H9 (cell line): ENCODE measurements around the gene FJX1. TPM values are rescaled to one million over a fixed set of nuclear protein-coding genes. Genes with fewer than 3 reads are reported as not detected.

ENCODE experiments used
- DNase-seq: peaks from one replicate; pipeline ENCODE4 v3.0.0-alpha.2; 2017
- H2AFZ ChIP-seq: one replicate; pipeline ENCODE4 v1.6.1; 2013; ENCODE audit warnings: mild to moderate bottlenecking, low read length, control low read depth, moderate library complexity
- H2AK5ac ChIP-seq: 2 replicates; pipeline ENCODE4 v1.6.1; 2013; ENCODE audit warnings: low read length, control low read depth, mixed read lengths; ENCODE audit not compliant: insufficient read length
- H2BK120ac ChIP-seq: one replicate; pipeline ENCODE4 v1.6.1; 2013; ENCODE audit warnings: low read depth, mild to moderate bottlenecking, low read length, control low read depth, inconsistent platforms; ENCODE audit not compliant: poor library complexity, severe bottlenecking
- H2BK12ac ChIP-seq: 2 replicates; pipeline ENCODE4 v1.6.1; 2013; ENCODE audit warnings: low read length, control low read depth, mixed read lengths, low read depth; ENCODE audit not compliant: insufficient read length
- H2BK15ac ChIP-seq: 2 replicates; pipeline ENCODE4 v1.6.1; 2013; ENCODE audit warnings: low read depth, low read length, control low read depth
- H2BK20ac ChIP-seq: one replicate; pipeline ENCODE4 v1.6.1; 2013; ENCODE audit warnings: low read depth, mild to moderate bottlenecking, low read length, control low read depth, inconsistent platforms; ENCODE audit not compliant: poor library complexity, severe bottlenecking
- H2BK5ac ChIP-seq: 2 replicates; pipeline ENCODE4 v1.6.1; 2013; ENCODE audit warnings: low read length, control low read depth, mixed read lengths; ENCODE audit not compliant: insufficient read length
- H3K14ac ChIP-seq: 2 replicates; pipeline ENCODE4 v1.6.1; 2013; ENCODE audit warnings: low read length, control low read depth; ENCODE audit not compliant: insufficient read depth
- H3K18ac ChIP-seq: 2 replicates; pipeline ENCODE4 v1.6.1; 2013; ENCODE audit warnings: low read depth, mild to moderate bottlenecking, mixed read lengths, low read length, control low read depth; ENCODE audit not compliant: insufficient read length
- H3K23ac ChIP-seq: 2 replicates; pipeline ENCODE4 v1.6.1; 2013; ENCODE audit warnings: low read length, control low read depth, mixed read lengths, low read depth; ENCODE audit not compliant: insufficient read length
- H3K23me2 ChIP-seq: 2 replicates; pipeline ENCODE4 v1.6.1; 2013; ENCODE audit warnings: low read depth, mild to moderate bottlenecking, mixed read lengths, low read length, control low read depth; ENCODE audit not compliant: insufficient read length, poor library complexity, severe bottlenecking
- H3K27ac ChIP-seq: 2 replicates; pipeline ENCODE4 v1.5.1; 2013; ENCODE audit warnings: low read length, control low read depth, mixed read lengths, low read depth; ENCODE audit not compliant: insufficient read length
- H3K27me3 ChIP-seq: 2 replicates; pipeline ENCODE4 v1.6.1; 2013; ENCODE audit warnings: low read length, control low read depth, inconsistent platforms; ENCODE audit not compliant: insufficient read depth
- H3K4ac ChIP-seq: 2 replicates; pipeline ENCODE4 v1.6.1; 2013; ENCODE audit warnings: low read depth, mild to moderate bottlenecking, control low read depth, inconsistent platforms, low read length, moderate library complexity
- H3K4me1 ChIP-seq: 2 replicates; pipeline ENCODE4 v1.6.1; 2013; ENCODE audit warnings: low read length, control low read depth, inconsistent platforms; ENCODE audit not compliant: insufficient read depth
- H3K4me2 ChIP-seq: 2 replicates; pipeline ENCODE4 v1.6.1; 2013; ENCODE audit warnings: low read length, control low read depth, mixed read lengths; ENCODE audit not compliant: insufficient read length, insufficient read depth
- H3K56ac ChIP-seq: 2 replicates; pipeline ENCODE4 v1.6.1; 2013; ENCODE audit warnings: low read depth, mild to moderate bottlenecking, mixed read lengths, low read length, control low read depth; ENCODE audit not compliant: insufficient read length
- H3K79me1 ChIP-seq: 2 replicates; pipeline ENCODE4 v1.6.1; 2013; ENCODE audit warnings: low read depth, mild to moderate bottlenecking, moderate library complexity, low read length, control low read depth, inconsistent platforms; ENCODE audit not compliant: insufficient read depth, poor library complexity, severe bottlenecking
- H3K79me2 ChIP-seq: 2 replicates; pipeline ENCODE4 v1.6.1; 2013; ENCODE audit warnings: low read length, control low read depth, inconsistent platforms; ENCODE audit not compliant: insufficient read depth
- H3K9ac ChIP-seq: 2 replicates; pipeline ENCODE4 v1.6.1; 2013; ENCODE audit warnings: low read length, control low read depth, mixed read lengths; ENCODE audit not compliant: insufficient read length; ENCODE audit errors: extremely low read depth
- H3K9me3 ChIP-seq: one replicate; pipeline ENCODE4 v1.6.1; 2013; ENCODE audit warnings: low read depth, low read length, inconsistent platforms; ENCODE audit not compliant: control insufficient read depth
- H3T11ph ChIP-seq: one replicate; pipeline ENCODE4 v1.6.1; 2013; ENCODE audit warnings: mild to moderate bottlenecking, low read length, control low read depth, inconsistent platforms
- H4K20me1 ChIP-seq: one replicate; pipeline ENCODE4 v1.6.1; 2013; ENCODE audit not compliant: control insufficient read depth, insufficient read length, insufficient read depth
- H4K5ac ChIP-seq: 2 replicates; pipeline ENCODE4 v1.6.1; 2013; ENCODE audit warnings: low read depth, mild to moderate bottlenecking, mixed read lengths, low read length, control low read depth; ENCODE audit not compliant: insufficient read length
- H4K8ac ChIP-seq: replicated peaks from 2 replicates; pipeline ENCODE4 v1.6.1; 2013; ENCODE audit warnings: low read length, control low read depth, mixed read lengths, low read depth; ENCODE audit not compliant: insufficient read length
- H4K91ac ChIP-seq: 2 replicates; pipeline ENCODE4 v1.6.1; 2013; ENCODE audit warnings: low read depth, mild to moderate bottlenecking, moderate library complexity, mixed read lengths, low read length, control low read depth; ENCODE audit not compliant: insufficient read length
- H3K27ac Mint-ChIP-seq, 3 experiments: 2 replicates in 2 of 3; 3 replicates in 1 of 3; pipeline ENCODE4 v1.8.0; 2020 to 2021; ENCODE audit warnings: mixed read lengths in 3 of 3, mild to moderate bottlenecking in 1 of 3, moderate library complexity in 1 of 3
- H3K27me3 Mint-ChIP-seq: 2 replicates; pipeline ENCODE4 v1.8.0; 2021; ENCODE audit warnings: low read depth, mild to moderate bottlenecking, moderate library complexity, mixed read lengths
- H3K36me3 Mint-ChIP-seq, 3 experiments: 2 replicates in 2 of 3; 3 replicates in 1 of 3; pipeline ENCODE4 v1.8.0; 2020 to 2021; ENCODE audit warnings: low read depth in 3 of 3, mixed read lengths in 3 of 3; ENCODE audit not compliant: insufficient read depth in 1 of 3
- H3K4me1 Mint-ChIP-seq, 2 experiments: 2 replicates each; pipeline ENCODE4 v1.8.0; 2020; ENCODE audit warnings: mixed read lengths in 2 of 2
- H3K4me3 Mint-ChIP-seq, 2 experiments: 2 replicates in 1 of 2; 3 replicates in 1 of 2; pipeline ENCODE4 v1.8.0; 2020 to 2021; ENCODE audit warnings: mild to moderate bottlenecking in 2 of 2, mixed read lengths in 2 of 2, moderate library complexity in 1 of 2
- H3K9me3 Mint-ChIP-seq, 2 experiments: 2 replicates in 1 of 2; 3 replicates in 1 of 2; pipeline ENCODE4 v1.8.0; 2020; ENCODE audit warnings: mild to moderate bottlenecking in 2 of 2, mixed read lengths in 2 of 2, moderate library complexity in 1 of 2
- CTCF ChIP-seq: fragments of 200-600 bp; sonication (generic); conservative IDR thresholded peaks from 3 replicates; pipeline ENCODE4 v1.8.0; 2021; ENCODE audit warnings: antibody characterized with exemption, mild to moderate bottlenecking
- WGBS: extraction: QIAGEN DNeasy Blood & Tissue Kit; methylation state at CpG from one replicate; pipeline ENCODE4 v1.1.7; 2013; ENCODE audit warnings: missing lambda C conversion rate, low lambda C conversion rate, mixed read lengths; ENCODE audit not compliant: insufficient read length; ENCODE audit errors: extremely low coverage; 5-methylcytosine and 5-hydroxymethylcytosine counted together
- total RNA-seq: library from RNA; stranded (reverse); gene quantifications from 2 replicates; pipeline ENCODE4 v1.2.1, GENCODE V29; 2021

Gene FJX1
- total RNA-seq, 1 experiment from 2014 or later, result 11.5 TPM

- Mint-ChIP-seq H3K4me3 (no peak overlapping the region), H3K27me3 (peaks cover 8% of the 10 kb centered on the region), H3K4me1 (peaks cover 11% of the 10 kb centered on the region in 2 experiments), H3K36me3 (no peaks in the 10 kb centered on the region), H3K9me3 (no peaks in the 10 kb centered on the region), H3K27ac (no peak overlapping the region)
- H2BK12ac ChIP-seq, result no peak overlapping the region
- no peak overlapping the region for H4K91ac ChIP-seq
- H3T11ph ChIP-seq, result no peak overlapping the region
- H3K9me3 ChIP-seq, result no peaks in the 10 kb centered on the region
- no peak overlapping the region for H2AFZ ChIP-seq
- H3K9ac ChIP-seq, result no peak overlapping the region
- peaks cover 3% of the 10 kb centered on the region; the same call in 1 of the 2 replicates for H3K4me1 ChIP-seq
- H3K27ac ChIP-seq, result no peak overlapping the region
- H2BK120ac ChIP-seq, result no peak overlapping the region
- no peak overlapping the region for H2BK5ac ChIP-seq
- no peaks in the 10 kb centered on the region for H3K79me2 ChIP-seq
- no CpG with 5 or more reads among the region's 3 CpGs for WGBS
- no peak for DNase-seq
- H4K5ac ChIP-seq, result no peak overlapping the region
- no peak overlapping the region for H3K14ac ChIP-seq
- no peak overlapping the region for H3K23ac ChIP-seq
- H3K4me2 ChIP-seq, result no peak overlapping the region
- H3K56ac ChIP-seq, result no peak overlapping the region
- no peaks in the 10 kb centered on the region for H4K20me1 ChIP-seq
- H4K8ac ChIP-seq, result no peak overlapping the region
- TF ChIP-seq CTCF, result no peak
- H3K27me3 ChIP-seq, result no peaks in the 10 kb centered on the region
- H2BK15ac ChIP-seq, result no peak overlapping the region
- H2AK5ac ChIP-seq, result no peak overlapping the region
- no peaks in the 10 kb centered on the region for H3K23me2 ChIP-seq
- H3K18ac ChIP-seq, result no peak overlapping the region
- H3K79me1 ChIP-seq, result no peaks in the 10 kb centered on the region
- H2BK20ac ChIP-seq, result no peak overlapping the region
- no peak overlapping the region for H3K4ac ChIP-seq
Observed at GRCh38 chr11:35584321-35584720, 33.9 kb upstream of the FJX1 start.
